ENCODE results near the gene PLD4.
"Not testable (repeated sequence)": the region's sequence is repeated elsewhere in the genome, so short reads cannot be mapped to it uniquely, and the experiment has no call there.

PLD4 gene

GRCh38 chr14:104895786-104896661 lies 28.7 kb upstream of the PLD4 start:
- no peak for TF ChIP-seq EZH2 (IDR thresholded peaks at IDR 0.05)
- TF ChIP-seq FOXP2 (optimal IDR thresholded peaks at IDR 0.05; ENCODE audit: control extremely low read depth, extremely low read length, insufficient read depth) = no peak
- TF ChIP-seq POLR2AphosphoS5 (IDR thresholded peaks at IDR 0.05; ENCODE audit: borderline replicate concordance, low read depth, low read length) = no peak
- H3K4me3 ChIP-seq = no peak overlapping the region
- no peak overlapping the region for H3K9ac ChIP-seq (ENCODE audit: insufficient read length)
- no peaks in the 10 kb centered on the region for H3K9me3 ChIP-seq (ENCODE audit: low read depth, low read length)
- no peak overlapping the region for H3K27ac ChIP-seq
- no peaks in the 10 kb centered on the region for H3K36me3 ChIP-seq (ENCODE audit: insufficient read depth, low read length)
- no peak for DNase-seq (ENCODE audit: low read depth, low spot score)

- H3K9me3 ChIP-seq (ENCODE audit: low read depth, low read length) = no peaks in the 10 kb centered on the region
- no peaks in the 10 kb centered on the region for H3K36me3 ChIP-seq (ENCODE audit: insufficient read depth, low read length)
- no peak for DNase-seq (ENCODE audit: low read depth, low spot score)
Observed at GRCh38 chr14:104897330-104898194, 27.1 kb upstream of the PLD4 start.

GRCh38 chr14:104898195-104898558 lies 26.5 kb upstream of the PLD4 start:
- Histone ChIP-seq H3K9ac (ENCODE audit: insufficient read length) (no peak overlapping the region), H3K36me3 (ENCODE audit: insufficient read depth, low read length) (no peaks in the 10 kb centered on the region), H3K9me3 (ENCODE audit: low read depth, low read length) (no peaks in the 10 kb centered on the region), H3K4me3 (no peak overlapping the region), H3K27ac (no peak overlapping the region)
- DNase-seq (ENCODE audit: low read depth, low spot score) = no peak
- TF ChIP-seq POLR2AphosphoS5 (IDR thresholded peaks at IDR 0.05; ENCODE audit: borderline replicate concordance, low read depth, low read length) (no peak), EZH2 (IDR thresholded peaks at IDR 0.05) (no peak), FOXP2 (optimal IDR thresholded peaks at IDR 0.05; ENCODE audit: control extremely low read depth, extremely low read length, insufficient read depth) (no peak)

More at GRCh38 chr14:104897330-104898194, 27.1 kb upstream of the PLD4 start:
- Histone ChIP-seq H3K9ac (ENCODE audit: insufficient read length) (no peak overlapping the region), H3K27ac (no peak overlapping the region), H3K4me3 (no peak overlapping the region)
- no peak for TF ChIP-seq FOXP2 (optimal IDR thresholded peaks at IDR 0.05; ENCODE audit: control extremely low read depth, extremely low read length, insufficient read depth)
- no peak for TF ChIP-seq POLR2AphosphoS5 (IDR thresholded peaks at IDR 0.05; ENCODE audit: borderline replicate concordance, low read depth, low read length)
- no peak for TF ChIP-seq EZH2 (IDR thresholded peaks at IDR 0.05)

GRCh38 chr14:104898870-104899510 lies 25.7 kb upstream of the PLD4 start:
- DNase-seq (ENCODE audit: low read depth, low spot score) = no peak

GRCh38 chr14:104899781-104900180 lies 24.9 kb upstream of the PLD4 start:
- no peaks in the 10 kb centered on the region for H3K9me3 ChIP-seq (ENCODE audit: low read depth, low read length)
- no peaks in the 10 kb centered on the region for H3K36me3 ChIP-seq (ENCODE audit: insufficient read depth, low read length)
- no peak overlapping the region for H3K4me3 ChIP-seq
- H3K27ac ChIP-seq = no peak overlapping the region
- no peak overlapping the region for H3K9ac ChIP-seq (ENCODE audit: insufficient read length)
- TF ChIP-seq FOXP2 (optimal IDR thresholded peaks at IDR 0.05; ENCODE audit: control extremely low read depth, extremely low read length, insufficient read depth) (no peak), EZH2 (IDR thresholded peaks at IDR 0.05) (no peak), POLR2AphosphoS5 (IDR thresholded peaks at IDR 0.05; ENCODE audit: borderline replicate concordance, low read depth, low read length) (no peak)
- no peak for DNase-seq (ENCODE audit: low read depth, low spot score)

More at GRCh38 chr14:104898870-104899510, 25.7 kb upstream of the PLD4 start:
- no peaks in the 10 kb centered on the region for H3K36me3 ChIP-seq (ENCODE audit: insufficient read depth, low read length)
- TF ChIP-seq FOXP2 (optimal IDR thresholded peaks at IDR 0.05; ENCODE audit: control extremely low read depth, extremely low read length, insufficient read depth) = no peak
- no peak overlapping the region for H3K9ac ChIP-seq (ENCODE audit: insufficient read length)
- H3K9me3 ChIP-seq (ENCODE audit: low read depth, low read length) = no peaks in the 10 kb centered on the region
- H3K4me3 ChIP-seq = no peak overlapping the region
- no peak overlapping the region for H3K27ac ChIP-seq

GRCh38 chr14:104900639-104901512 lies 23.8 kb upstream of the PLD4 start:
- Histone ChIP-seq H3K9me3 (ENCODE audit: low read depth, low read length) (no peaks in the 10 kb centered on the region), H3K9ac (ENCODE audit: insufficient read length) (no peak overlapping the region), H3K36me3 (ENCODE audit: insufficient read depth, low read length) (no peaks in the 10 kb centered on the region), H3K4me3 (no peak overlapping the region), H3K27ac (no peak overlapping the region)
- no peak for DNase-seq (ENCODE audit: low read depth, low spot score)
- TF ChIP-seq POLR2AphosphoS5 (IDR thresholded peaks at IDR 0.05; ENCODE audit: borderline replicate concordance, low read depth, low read length) (no peak), FOXP2 (optimal IDR thresholded peaks at IDR 0.05; ENCODE audit: control extremely low read depth, extremely low read length, insufficient read depth) (no peak), EZH2 (IDR thresholded peaks at IDR 0.05) (no peak)

- TF ChIP-seq EZH2 (IDR thresholded peaks at IDR 0.05) = no peak
- TF ChIP-seq FOXP2 (optimal IDR thresholded peaks at IDR 0.05; ENCODE audit: control extremely low read depth, extremely low read length, insufficient read depth) = no peak
- TF ChIP-seq POLR2AphosphoS5 (IDR thresholded peaks at IDR 0.05; ENCODE audit: borderline replicate concordance, low read depth, low read length) = no peak
- Histone ChIP-seq H3K36me3 (ENCODE audit: insufficient read depth, low read length) (no peaks in the 10 kb centered on the region), H3K4me3 (no peak overlapping the region), H3K9me3 (ENCODE audit: low read depth, low read length) (no peaks in the 10 kb centered on the region), H3K27ac (no peak overlapping the region), H3K9ac (ENCODE audit: insufficient read length) (no peak overlapping the region)
- no peak for DNase-seq (ENCODE audit: low read depth, low spot score)
Observed at GRCh38 chr14:104903990-104904389, 20.7 kb upstream of the PLD4 start.

GRCh38 chr14:104904650-104905578 lies 19.8 kb upstream of the PLD4 start:
- H3K9ac ChIP-seq (ENCODE audit: insufficient read length); H3K27ac ChIP-seq; H3K36me3 ChIP-seq (ENCODE audit: insufficient read depth, low read length); DNase-seq (ENCODE audit: low read depth, low spot score); H3K4me3 ChIP-seq; H3K9me3 ChIP-seq (ENCODE audit: low read depth, low read length): not testable (repeated sequence)

GRCh38 chr14:104905579-104905933 lies 19.1 kb upstream of the PLD4 start:
- not testable (repeated sequence) for H3K9me3 ChIP-seq (ENCODE audit: low read depth, low read length); H3K27ac ChIP-seq; DNase-seq (ENCODE audit: low read depth, low spot score); H3K4me3 ChIP-seq; H3K9ac ChIP-seq (ENCODE audit: insufficient read length); H3K36me3 ChIP-seq (ENCODE audit: insufficient read depth, low read length)

Measured in SK-N-MC (cell line).